HG03064 (cell line): ENCODE data around the gene ZNF326.
"Not testable (repeated sequence)": the region's sequence is repeated elsewhere in the genome, so short reads cannot be mapped to it uniquely, and the experiment has no call there.

Experiments used
- ATAC-seq: cut with Tn5 transposase; IDR thresholded peaks from one replicate; pipeline ENCODE4 v1.9.1; 2021; ENCODE audit warnings: low read depth; ENCODE audit not compliant: unreplicated experiment

ZNF326 gene

DNA sequence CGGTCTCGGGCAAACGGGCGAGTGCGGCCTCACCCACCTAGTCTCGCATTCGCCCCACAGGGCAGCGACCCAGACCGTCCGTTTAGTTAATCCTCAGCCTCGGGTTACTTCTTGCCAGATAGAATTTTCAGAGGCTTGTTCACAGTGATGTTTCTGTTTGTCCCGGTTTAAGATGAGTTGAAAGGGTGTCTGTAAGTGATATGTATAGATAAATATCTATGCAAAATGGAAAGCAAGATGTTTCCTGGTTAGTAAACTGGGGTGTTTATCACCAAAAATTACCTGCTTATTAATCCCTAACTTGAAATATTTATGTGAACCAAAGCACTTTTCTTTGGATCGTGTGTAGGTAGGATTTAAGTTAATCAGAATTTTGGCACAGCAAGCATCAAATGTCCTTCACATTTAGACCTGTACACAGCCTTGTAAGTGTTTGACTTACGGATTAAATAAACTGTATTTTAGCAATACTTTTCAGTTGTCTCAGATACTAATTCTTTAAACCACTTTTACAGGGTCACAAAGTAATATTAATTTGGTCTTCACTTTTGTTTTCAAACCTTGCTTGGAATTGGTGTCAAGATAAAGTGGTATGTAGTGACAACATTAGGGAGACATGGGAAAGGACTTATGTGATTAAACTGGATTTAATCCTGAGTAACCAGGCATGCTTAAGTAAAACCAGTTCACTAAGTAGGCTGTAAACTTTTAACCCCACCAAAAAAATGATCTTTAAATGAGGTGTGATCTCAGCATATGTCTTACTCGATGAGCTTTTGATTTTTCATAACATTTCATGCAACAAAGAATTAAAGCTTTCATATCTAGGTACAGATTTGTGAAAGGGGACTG is 914 bp downstream of the ZNF326 start:
- ATAC-seq, result no peak

- no peak for ATAC-seq
Measured at GRCh38 chr1:89996450-89997110, 1.7 kb downstream of the ZNF326 start.

GRCh38 chr1:89997152-89997551 is 2.2 kb downstream of the ZNF326 start:
- not testable (repeated sequence) for ATAC-seq

DNA sequence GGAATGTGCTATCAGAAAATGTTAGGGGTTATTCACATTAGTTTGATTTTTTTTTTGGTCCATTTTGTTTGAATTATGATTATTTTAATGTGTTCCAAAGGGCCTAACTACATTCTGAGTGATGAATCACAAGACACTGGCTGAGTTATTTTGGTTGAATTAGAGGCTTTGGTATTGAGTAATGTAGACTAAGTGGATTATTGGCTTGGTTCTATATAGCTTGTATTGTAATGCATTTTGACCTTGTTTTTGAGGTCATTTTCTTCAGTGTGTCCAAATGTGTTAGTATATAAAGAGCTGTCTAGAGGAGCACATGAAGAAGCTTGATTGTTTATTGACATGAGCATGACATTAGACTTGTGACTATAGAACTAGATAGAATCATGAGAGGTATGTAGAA is 3.4 kb downstream of the ZNF326 start:
- no peak for ATAC-seq

- no peak for ATAC-seq
Measured at GRCh38 chr1:89999208-89999607, 4.3 kb downstream of the ZNF326 start.

DNA sequence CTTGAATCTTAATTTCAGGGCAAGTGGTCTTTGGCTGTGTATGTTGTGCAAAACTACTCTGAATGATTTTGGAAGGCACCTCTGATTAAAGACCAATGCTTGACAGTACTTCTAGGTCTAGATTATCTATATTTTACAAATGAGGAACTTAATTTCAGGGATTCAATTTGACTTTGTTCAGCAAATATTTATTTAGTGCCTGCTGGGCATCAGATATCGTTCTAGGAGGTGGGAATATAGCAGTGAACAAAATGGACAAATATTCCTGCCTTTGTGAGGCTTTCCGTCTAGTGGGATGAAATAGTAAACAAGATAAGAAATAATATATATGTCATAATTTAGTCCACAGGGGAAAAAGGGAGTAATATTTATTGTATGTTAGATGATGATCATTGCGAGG is 4.7 kb downstream of the ZNF326 start:
- no peak for ATAC-seq

- ATAC-seq, result no peak
Measured at GRCh38 chr1:90000934-90001676, 6.2 kb downstream of the ZNF326 start.

DNA sequence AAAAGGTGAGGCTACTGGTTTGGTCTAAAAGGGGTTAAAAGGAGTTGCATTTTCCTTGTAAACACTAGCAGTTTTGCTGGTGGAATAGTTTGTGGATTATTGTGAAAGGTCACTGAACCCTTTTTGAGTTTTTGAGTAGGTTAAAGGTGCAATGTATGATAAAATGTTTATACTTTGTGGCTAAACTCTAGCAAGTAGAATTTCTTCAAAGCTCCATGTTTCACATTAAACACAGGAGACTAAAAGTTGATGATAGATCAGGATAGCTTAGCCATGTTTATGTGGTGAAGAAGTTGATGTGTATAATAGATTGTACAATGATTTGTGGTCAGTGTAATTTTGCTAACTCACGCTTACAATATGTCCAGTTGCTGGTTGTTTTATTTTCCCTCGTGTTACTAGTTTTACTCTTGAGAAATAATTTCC is 13.1 kb downstream of the ZNF326 start:
- no peak for ATAC-seq

DNA sequence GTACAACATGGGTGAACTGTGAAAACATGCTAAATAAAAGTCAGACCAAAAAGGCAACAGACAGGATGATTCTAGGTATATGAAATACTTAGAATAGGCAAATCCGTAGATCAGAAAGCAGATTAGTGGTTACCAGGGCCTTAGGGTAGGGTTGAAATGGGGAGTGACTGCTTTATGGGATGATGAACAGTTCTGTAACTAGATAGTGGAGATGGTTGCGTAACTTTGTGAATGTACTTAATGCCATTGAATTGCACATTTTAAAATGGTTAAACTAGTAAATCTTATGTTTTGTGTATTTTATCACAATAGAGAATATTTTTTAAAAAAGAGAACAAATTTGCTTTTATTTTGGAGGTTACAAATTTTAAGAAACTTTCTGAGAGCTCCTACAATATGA is 17.4 kb downstream of the ZNF326 start:
- ATAC-seq, result no peak

- no peak for ATAC-seq
Measured at GRCh38 chr1:90023691-90024090, 28.8 kb downstream of the ZNF326 start.

DNA sequence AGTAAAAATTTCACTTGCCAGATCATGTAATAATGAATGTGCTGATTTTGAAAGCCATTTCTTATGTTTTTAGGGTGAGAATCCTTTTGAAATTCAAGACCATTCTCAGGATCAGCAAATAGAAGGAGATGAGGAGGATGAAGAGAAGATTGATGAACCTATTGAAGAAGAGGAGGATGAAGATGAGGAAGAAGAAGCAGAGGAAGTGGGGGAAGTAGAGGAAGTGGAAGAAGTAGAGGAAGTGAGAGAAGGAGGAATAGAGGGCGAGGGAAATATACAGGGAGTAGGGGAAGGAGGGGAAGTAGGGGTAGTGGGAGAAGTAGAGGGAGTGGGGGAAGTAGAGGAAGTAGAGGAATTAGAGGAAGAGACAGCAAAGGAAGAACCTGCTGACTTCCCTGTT is 32.4 kb downstream of the ZNF326 start:
- ATAC-seq, result no peak

DNA sequence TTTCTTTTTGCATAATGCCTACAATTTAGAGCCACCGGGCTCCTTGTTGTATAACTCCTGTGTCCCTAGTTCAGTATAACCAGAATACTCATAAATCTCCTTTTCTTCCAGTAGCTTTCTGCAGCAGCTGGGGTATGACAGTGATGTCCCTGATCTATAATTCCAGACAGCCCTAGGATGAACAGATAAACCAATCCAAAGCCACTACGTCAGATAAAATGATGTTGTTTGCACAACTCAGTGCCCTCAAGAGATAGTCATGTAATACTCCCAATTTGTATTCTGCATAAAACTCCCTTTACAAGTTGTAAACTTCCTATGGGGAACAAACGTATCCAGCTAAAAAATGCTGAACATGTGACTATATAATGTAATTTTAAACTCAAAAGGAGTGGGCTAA is 44.7 kb downstream of the ZNF326 start:
- ATAC-seq, result no peak

GRCh38 chr1:90043586-90043985 is 48.7 kb downstream of the ZNF326 start:
- ATAC-seq, result no peak

DNA sequence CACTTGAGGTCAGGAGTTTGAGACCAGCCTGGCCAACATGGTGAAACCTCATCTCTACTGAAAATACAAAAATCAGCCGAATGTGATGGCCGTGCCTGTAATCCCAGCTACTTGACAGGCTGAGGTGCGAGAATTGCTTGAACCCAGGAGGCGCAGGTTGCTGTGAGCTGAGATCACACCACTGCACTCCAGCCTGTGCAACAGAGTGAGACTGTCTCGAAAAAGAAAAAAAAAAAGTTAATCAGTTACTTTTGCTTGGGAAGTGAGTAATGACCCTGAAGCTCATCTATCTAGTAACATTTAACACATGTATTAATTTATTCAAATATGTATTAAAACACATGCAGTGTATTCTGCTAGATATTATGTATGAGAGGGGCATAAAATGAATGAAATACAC is 49.4 kb downstream of the ZNF326 start:
- ATAC-seq, result no peak

DNA sequence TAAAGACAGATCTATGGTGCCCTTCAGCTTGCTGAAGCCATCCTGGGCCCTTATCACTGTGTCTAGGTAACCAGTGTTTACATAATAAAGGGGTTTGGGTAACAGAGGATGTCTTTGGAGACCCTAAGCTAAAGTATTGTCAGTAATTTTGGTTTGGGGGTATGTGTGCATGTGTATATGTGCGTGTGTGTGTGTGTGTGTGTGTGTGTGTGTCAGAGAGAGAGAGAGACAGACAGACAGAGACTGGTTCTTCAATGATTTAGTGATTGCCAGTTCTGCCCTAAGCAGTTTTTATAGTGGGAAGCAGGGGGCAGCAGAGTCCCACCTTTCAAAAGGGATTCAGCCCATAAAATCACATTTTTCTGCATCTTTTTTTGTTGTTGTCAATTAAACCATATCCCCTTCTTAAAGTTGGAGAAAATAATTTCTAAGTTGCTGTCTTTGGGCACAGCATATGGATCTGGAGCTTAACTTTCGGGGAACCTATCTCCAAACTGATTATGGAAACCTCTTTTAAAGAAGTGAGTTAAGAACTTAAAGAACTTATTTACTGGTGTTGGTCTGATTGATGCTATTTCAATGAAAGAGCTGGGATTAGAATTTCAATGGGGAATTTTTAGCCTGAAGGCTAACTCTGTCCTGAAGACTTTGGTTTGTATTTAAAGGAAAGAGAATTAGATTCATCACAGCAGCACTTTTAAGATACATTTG is 51.1 kb downstream of the ZNF326 start:
- ATAC-seq, result no peak

DNA sequence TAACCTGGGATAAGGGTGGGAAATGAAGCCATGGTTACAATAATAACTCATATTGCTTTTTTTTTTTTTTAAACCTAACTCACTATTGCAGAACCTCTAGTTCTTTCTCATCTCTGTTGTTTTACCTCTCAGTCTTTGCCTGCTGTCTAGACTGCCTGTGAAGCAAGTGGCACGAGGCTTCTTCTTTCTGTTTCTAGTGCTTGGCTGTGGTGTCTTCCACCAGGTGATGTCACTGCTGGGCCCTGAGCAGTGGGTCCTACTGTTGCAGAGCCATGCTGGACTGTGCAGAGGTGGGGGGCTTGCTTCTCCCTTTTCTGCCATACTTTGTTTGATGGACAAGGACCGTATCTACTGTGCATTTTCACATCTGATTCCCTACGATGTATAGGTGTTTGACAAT is 51.7 kb downstream of the ZNF326 start:
- ATAC-seq, result no peak

DNA sequence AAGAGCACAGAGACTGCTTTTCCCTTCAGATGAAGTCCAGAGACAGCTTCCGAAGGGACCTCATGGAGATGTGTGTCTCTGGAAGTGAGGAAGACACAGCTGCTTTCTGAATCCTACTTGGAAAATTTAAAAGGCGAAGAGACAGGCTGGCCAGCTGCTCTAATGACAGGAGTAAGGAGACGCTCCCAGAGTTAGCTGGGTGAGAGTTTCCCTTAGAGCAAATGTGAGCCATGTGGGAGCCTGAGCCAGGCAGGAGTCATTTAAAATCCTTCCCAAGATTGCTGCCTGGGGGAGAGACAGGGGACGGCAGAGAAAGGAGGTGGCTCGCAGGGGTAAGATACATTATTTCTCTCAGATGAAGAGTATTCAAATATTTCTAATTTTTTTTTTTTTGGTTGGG is 53.1 kb downstream of the ZNF326 start:
- no peak for ATAC-seq

- ATAC-seq, result not testable (repeated sequence)
Measured at GRCh38 chr1:90062700-90063643, 68.1 kb downstream of the ZNF326 start.

DNA sequence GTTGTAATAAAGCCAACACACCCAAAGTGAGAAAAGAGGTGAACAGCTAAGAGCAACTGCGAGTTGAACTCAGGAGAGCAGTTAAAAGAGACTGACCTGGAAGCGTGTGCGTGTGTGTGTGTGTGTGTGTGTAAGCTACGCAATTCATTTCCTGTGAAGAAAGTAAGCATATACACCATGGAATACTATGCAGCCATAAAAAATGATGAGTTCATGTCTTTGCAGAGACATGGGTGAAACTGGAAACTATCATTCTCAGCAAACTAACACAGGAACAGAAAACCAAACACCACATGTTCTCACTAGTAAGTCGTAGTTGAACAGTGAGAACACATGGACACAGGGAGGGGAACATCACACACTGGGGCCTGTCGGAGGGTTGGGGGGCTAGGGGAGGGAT is 69.2 kb downstream of the ZNF326 start:
- not testable (repeated sequence) for ATAC-seq
